ENCODE data around the gene TNFSF11. TPM values are rescaled to one million over a fixed set of nuclear protein-coding genes. Genes with fewer than 3 reads are reported as not detected.

TNFSF11 gene
- total RNA-seq, 1 donor from 2014 or later = not detected

GRCh38 chr13:42626176-42626860, 52.4 kb downstream of the TNFSF11 start:
- no peaks in the 10 kb centered on the region for H3K9me3 ChIP-seq
- TF ChIP-seq POLR2AphosphoS5 (IDR thresholded peaks at IDR 0.05; ENCODE audit: insufficient read depth in 1 of 2, low read depth in 1 of 2) = no peak
- TF ChIP-seq CTCF (IDR thresholded peaks at IDR 0.05) = no peak
- no peak for TF ChIP-seq POLR2A (IDR thresholded peaks at IDR 0.05)
- no peak for DNase-seq (ENCODE audit: extremely low spot score in 2 of 2)

GRCh38 chr13:42628666-42629065, 54.7 kb downstream of the TNFSF11 start:
- Histone ChIP-seq H3K27ac (no peak overlapping the region), H3K9me3 (no peaks in the 10 kb centered on the region), H3K4me3 (no peak overlapping the region), H3K4me1 (no peaks in the 10 kb centered on the region), H3K27me3 (no peaks in the 10 kb centered on the region), H3K36me3 (no peaks in the 10 kb centered on the region)
- TF ChIP-seq POLR2A (IDR thresholded peaks at IDR 0.05) (no peak), CTCF (IDR thresholded peaks at IDR 0.05) (no peak), POLR2AphosphoS5 (IDR thresholded peaks at IDR 0.05; ENCODE audit: insufficient read depth in 1 of 2, low read depth in 1 of 2) (no peak)
- intact Hi-C loops (cut with DNase I) = no loop called here
- no peak for DNase-seq (ENCODE audit: extremely low spot score in 2 of 2)

More at GRCh38 chr13:42626176-42626860, 52.4 kb downstream of the TNFSF11 start:
- Histone ChIP-seq H3K4me3 (no peak overlapping the region), H3K4me1 (no peaks in the 10 kb centered on the region), H3K36me3 (no peaks in the 10 kb centered on the region), H3K27me3 (no peaks in the 10 kb centered on the region), H3K27ac (no peak overlapping the region)
- intact Hi-C loops (cut with DNase I) = no loop called here

- TF ChIP-seq CTCF (IDR thresholded peaks at IDR 0.05) (no peak), POLR2AphosphoS5 (IDR thresholded peaks at IDR 0.05; ENCODE audit: insufficient read depth in 1 of 2, low read depth in 1 of 2) (no peak), POLR2A (IDR thresholded peaks at IDR 0.05) (no peak)
- Histone ChIP-seq H3K4me3 (no peak overlapping the region), H3K9me3 (no peaks in the 10 kb centered on the region), H3K4me1 (no peaks in the 10 kb centered on the region), H3K27me3 (no peaks in the 10 kb centered on the region), H3K36me3 (no peaks in the 10 kb centered on the region), H3K27ac (no peak overlapping the region)
- intact Hi-C loops (cut with DNase I) = no loop called here
- DNase-seq (ENCODE audit: extremely low spot score in 2 of 2) = no peak
Observed at GRCh38 chr13:42631181-42631580, 57.2 kb downstream of the TNFSF11 start.

- DNase-seq (ENCODE audit: extremely low spot score in 2 of 2) = no peak
- Histone ChIP-seq H3K9me3 (no peaks in the 10 kb centered on the region), H3K27ac (no peak overlapping the region), H3K4me3 (no peak overlapping the region), H3K27me3 (no peaks in the 10 kb centered on the region), H3K4me1 (no peaks in the 10 kb centered on the region), H3K36me3 (no peaks in the 10 kb centered on the region)
- no peak for TF ChIP-seq POLR2A (IDR thresholded peaks at IDR 0.05)
- no peak for TF ChIP-seq CTCF (IDR thresholded peaks at IDR 0.05)
- TF ChIP-seq POLR2AphosphoS5 (IDR thresholded peaks at IDR 0.05; ENCODE audit: insufficient read depth in 1 of 2, low read depth in 1 of 2) = no peak
- intact Hi-C loops (cut with DNase I) = no loop called here
Observed at GRCh38 chr13:42633495-42633894, 59.5 kb downstream of the TNFSF11 start.

GRCh38 chr13:42638101-42638500, 64.1 kb downstream of the TNFSF11 start:
- no peak overlapping the region for H3K4me3 ChIP-seq
- no peaks in the 10 kb centered on the region for H3K36me3 ChIP-seq
- TF ChIP-seq CTCF (IDR thresholded peaks at IDR 0.05) = no peak
- TF ChIP-seq POLR2A (IDR thresholded peaks at IDR 0.05) = no peak
- TF ChIP-seq POLR2AphosphoS5 (IDR thresholded peaks at IDR 0.05; ENCODE audit: insufficient read depth in 1 of 2, low read depth in 1 of 2) = no peak
- no peaks in the 10 kb centered on the region for H3K4me1 ChIP-seq
- no peaks in the 10 kb centered on the region for H3K27me3 ChIP-seq
- no peak overlapping the region for H3K27ac ChIP-seq
- no peaks in the 10 kb centered on the region for H3K9me3 ChIP-seq
- no peak for DNase-seq (ENCODE audit: extremely low spot score in 2 of 2)
- intact Hi-C loops (cut with DNase I) = no loop called here
